ENCODE data around the gene FAM169A.

DNA sequence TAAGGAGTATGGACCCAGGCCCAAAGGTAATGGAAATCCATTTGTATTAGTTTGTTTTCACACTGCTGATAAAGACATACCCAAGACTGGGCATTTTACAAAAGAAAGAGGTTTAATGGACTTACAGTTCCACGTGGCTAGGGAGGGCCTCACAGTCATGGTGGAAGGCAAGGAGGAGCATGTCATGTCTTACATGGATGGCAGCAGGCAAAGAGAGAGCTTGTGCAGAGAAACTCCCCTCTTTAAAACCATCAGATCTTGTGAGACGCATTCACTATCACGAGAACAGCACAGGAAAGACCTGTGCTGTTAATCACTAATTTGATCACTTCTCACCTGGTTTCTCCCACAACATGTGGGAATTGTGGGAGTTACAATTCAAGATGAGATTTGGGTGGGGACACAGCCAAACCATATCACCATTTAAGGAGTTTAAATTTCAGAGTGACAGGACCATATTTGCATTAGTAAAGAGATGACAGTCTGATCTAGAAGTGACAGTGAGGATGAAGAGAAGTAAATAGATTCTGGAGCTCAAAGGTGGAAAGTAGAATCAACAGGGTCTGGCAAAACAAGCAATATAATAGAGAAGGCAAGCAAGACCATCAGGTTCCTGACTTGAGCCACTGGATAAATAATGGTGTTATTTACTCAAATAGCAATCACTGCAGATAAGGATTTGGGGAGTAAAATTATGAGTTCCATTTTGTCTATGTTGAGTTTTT is 7.5 kb upstream of the FAM169A start:
- TF ChIP-seq, protein P1, sequence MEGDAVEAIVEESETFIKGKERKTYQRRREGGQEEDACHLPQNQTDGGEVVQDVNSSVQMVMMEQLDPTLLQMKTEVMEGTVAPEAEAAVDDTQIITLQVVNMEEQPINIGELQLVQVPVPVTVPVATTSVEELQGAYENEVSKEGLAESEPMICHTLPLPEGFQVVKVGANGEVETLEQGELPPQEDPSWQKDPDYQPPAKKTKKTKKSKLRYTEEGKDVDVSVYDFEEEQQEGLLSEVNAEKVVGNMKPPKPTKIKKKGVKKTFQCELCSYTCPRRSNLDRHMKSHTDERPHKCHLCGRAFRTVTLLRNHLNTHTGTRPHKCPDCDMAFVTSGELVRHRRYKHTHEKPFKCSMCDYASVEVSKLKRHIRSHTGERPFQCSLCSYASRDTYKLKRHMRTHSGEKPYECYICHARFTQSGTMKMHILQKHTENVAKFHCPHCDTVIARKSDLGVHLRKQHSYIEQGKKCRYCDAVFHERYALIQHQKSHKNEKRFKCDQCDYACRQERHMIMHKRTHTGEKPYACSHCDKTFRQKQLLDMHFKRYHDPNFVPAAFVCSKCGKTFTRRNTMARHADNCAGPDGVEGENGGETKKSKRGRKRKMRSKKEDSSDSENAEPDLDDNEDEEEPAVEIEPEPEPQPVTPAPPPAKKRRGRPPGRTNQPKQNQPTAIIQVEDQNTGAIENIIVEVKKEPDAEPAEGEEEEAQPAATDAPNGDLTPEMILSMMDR (IDR thresholded peaks at IDR 0.05) = no peak
- no peak for TF ChIP-seq POLR2A (IDR thresholded peaks at IDR 0.05)

Measured in adrenal gland (tissue), 5 donors.